Activated CD8-positive, alpha-beta T cell treated with anti-CD3 and anti-CD28 coated beads, Interleukin-2, amount 10 ng/mL, durations not matched to agents 7 days and 5 days (primary cell): ENCODE measurements around the gene PIP5KL1. TPM values are rescaled to one million over a fixed set of nuclear protein-coding genes. Genes with fewer than 3 reads are reported as not detected.
A peak's percentile ranks its signal among the peaks of the same experiment; 100 is the strongest.

Experiments used
- ATAC-seq: fragments of 150-1000 bp; cut with Tn5 transposase; one replicate; pipeline ENCODE4 v1.10.0; 2021; ENCODE audit warnings: moderate library complexity
- CTCF ChIA-PET: fragments of 350-600 bp; sonication (Branson Sonifier 250); formaldehyde crosslinking; loops from one replicate; lab custom pipeline; 2021; ENCODE audit warnings: antibody characterized with exemption; lab: Charles Lee
- POLR2A ChIA-PET: fragments of 350-600 bp; sonication (Branson Sonifier 250); formaldehyde crosslinking; loops from one replicate; lab custom pipeline; 2021; ENCODE audit warnings: antibody characterized with exemption; lab: Charles Lee
- DNase-seq: peaks from one replicate; pipeline ENCODE4 v3.0.0-alpha.2; 2020
- H3K27ac Mint-ChIP-seq: one replicate; pipeline ENCODE4 v1.8.0; 2021; ENCODE audit warnings: mild to moderate bottlenecking, mixed read lengths
- H3K27me3 Mint-ChIP-seq: one replicate; pipeline ENCODE4 v1.8.0; 2021; ENCODE audit warnings: low read depth, mixed read lengths
- H3K36me3 Mint-ChIP-seq: one replicate; pipeline ENCODE4 v1.8.0; 2021; ENCODE audit warnings: low read depth, mixed read lengths
- H3K4me1 Mint-ChIP-seq: one replicate; pipeline ENCODE4 v1.8.0; 2021; ENCODE audit warnings: low read depth, mixed read lengths
- H3K4me3 Mint-ChIP-seq: one replicate; pipeline ENCODE4 v1.8.0; 2021; ENCODE audit warnings: mild to moderate bottlenecking, mixed read lengths
- H3K9me3 Mint-ChIP-seq: one replicate; pipeline ENCODE4 v1.8.0; 2022; ENCODE audit warnings: mixed read lengths; ENCODE audit not compliant: insufficient read depth
- total RNA-seq, 2 experiments: library from RNA; stranded (reverse); gene quantifications; one replicate each; pipeline ENCODE4 v1.2.3, GENCODE V29; 2021

PIP5KL1 gene
- total RNA-seq, 2 experiments from 2014 or later: 2.6 to 2.7 TPM

- H3K9me3 Mint-ChIP-seq: no peaks in the 10 kb centered on the region
- DNase-seq (no peak), ATAC-seq (no peak)
- H3K4me1 Mint-ChIP-seq: peaks cover 47% of the 10 kb centered on the region
- H3K36me3 Mint-ChIP-seq: peaks cover 3% of the 10 kb centered on the region
- no peak overlapping the region for H3K4me3 Mint-ChIP-seq
- peaks cover 5% of the 10 kb centered on the region for H3K27me3 Mint-ChIP-seq
- POLR2A ChIA-PET: interaction anchor here (1.2 to 1.5 kb wide), 2 partner anchors 9 to 39 kb away, joined by 4 to 5 read pairs; partner anchors contain the start of gene PIP5KL1
- peak overlapping the region; percentile 52 for H3K27ac Mint-ChIP-seq
- CTCF ChIA-PET: interaction anchor here (0.6 to 5.5 kb wide), 47 partner anchors 8 to 447 kb away, joined by 3 to 38 read pairs (median 4); partner anchors contain the start of genes CDK9, ENG, PIP5KL1 and ST6GALNAC6
Measured at GRCh38 chr9:127920794-127921193, 9.8 kb downstream of the PIP5KL1 start.

GRCh38 chr9:127919253-127919815 is 11.2 kb downstream of the PIP5KL1 start:
- H3K27me3 Mint-ChIP-seq: no peaks in the 10 kb centered on the region
- DNase-seq: no peak
- peaks cover 61% of the 10 kb centered on the region for H3K4me1 Mint-ChIP-seq
- H3K9me3 Mint-ChIP-seq: no peaks in the 10 kb centered on the region
- ChIA-PET POLR2A (interaction anchor here (0.7 to 1.4 kb wide), 2 partner anchors 13 to 131 kb away, joined by 3 to 4 read pairs; no protein-coding TSS in a partner anchor), CTCF (interaction anchor here (0.6 to 5.5 kb wide), 9 partner anchors 9 to 329 kb away, joined by 3 to 38 read pairs (median 4); partner anchors contain the start of genes CDK9 and TOR2A)
- no peak overlapping the region for H3K4me3 Mint-ChIP-seq
- no peak for ATAC-seq
- no peak overlapping the region for H3K27ac Mint-ChIP-seq
- H3K36me3 Mint-ChIP-seq: peaks cover 3% of the 10 kb centered on the region

GRCh38 chr9:127918183-127919107 is 12.1 kb downstream of the PIP5KL1 start:
- H3K4me1 Mint-ChIP-seq: peaks cover 67% of the 10 kb centered on the region
- DNase-seq (no peak), ATAC-seq (no peak)
- H3K27me3 Mint-ChIP-seq: no peaks in the 10 kb centered on the region
- ChIA-PET CTCF (interaction anchor here (1.0 to 5.5 kb wide), 8 partner anchors 13 to 328 kb away, joined by 3 to 38 read pairs (median 15); partner anchors contain the start of genes CDK9 and TOR2A), POLR2A (interaction anchor here (0.7 to 6.7 kb wide), 3 partner anchors 12 to 130 kb away, joined by 3 to 81 read pairs (median 4); no protein-coding TSS in a partner anchor)
- H3K4me3 Mint-ChIP-seq: no peak overlapping the region
- peaks cover 9% of the 10 kb centered on the region for H3K36me3 Mint-ChIP-seq
- H3K9me3 Mint-ChIP-seq: no peaks in the 10 kb centered on the region
- H3K27ac Mint-ChIP-seq: no peak overlapping the region

- ATAC-seq (no peak), DNase-seq (no peak)
- Mint-ChIP-seq H3K4me3 (peak overlapping the region; percentile 22), H3K27me3 (no peaks in the 10 kb centered on the region), H3K9me3 (no peaks in the 10 kb centered on the region), H3K36me3 (peaks cover 15% of the 10 kb centered on the region), H3K4me1 (peaks cover 73% of the 10 kb centered on the region), H3K27ac (peak overlapping the region; percentile 43)
- ChIA-PET CTCF (interaction anchor here (0.7 to 5.2 kb wide), 7 partner anchors 12 to 188 kb away, joined by 3 to 34 read pairs (median 3); no protein-coding TSS in a partner anchor), POLR2A (interaction anchor here (2.3 to 6.7 kb wide), 2 partner anchors 13 to 19 kb away, joined by 12 to 81 read pairs; partner anchors contain the start of gene ST6GALNAC6)
Measured at GRCh38 chr9:127917603-127918002, 13.0 kb downstream of the PIP5KL1 start.

- DNase-seq (peak; percentile 96), ATAC-seq (peak; percentile 93)
- H3K4me3 Mint-ChIP-seq: peak within 1 kb of the TSS; percentile 89
- peak within 1 kb of the TSS; percentile 95 for H3K27ac Mint-ChIP-seq
- ChIA-PET CTCF (interaction anchor here (0.7 to 5.2 kb wide), 18 partner anchors 9 to 391 kb away, joined by 3 to 34 read pairs (median 4); partner anchors contain the start of genes CDK9, ST6GALNAC6 and TOR2A), POLR2A (interaction anchor here (0.8 to 6.7 kb wide), 11 partner anchors 12 to 466 kb away, joined by 3 to 81 read pairs (median 5); partner anchors contain the start of genes CDK9, LRSAM1, RPL12 and SH2D3C)
- H3K27me3 Mint-ChIP-seq: no peaks in the 10 kb centered on the region
- peaks cover 22% of the 10 kb centered on the region for H3K36me3 Mint-ChIP-seq
- peaks cover 75% of the 10 kb centered on the region for H3K4me1 Mint-ChIP-seq
- no peaks in the 10 kb centered on the region for H3K9me3 Mint-ChIP-seq
Measured at GRCh38 chr9:127916720-127917581, 13.6 kb downstream of the PIP5KL1 start, which contains the start of gene ST6GALNAC4. Gene ST6GALNAC4, minus strand, starts transcription at chr9:127917041. Its CDS starts 622 bp downstream, at chr9:127916419.

- ATAC-seq: peak; percentile 20
- POLR2A ChIA-PET: interaction anchor here (0.5 to 6.7 kb wide), 15 partner anchors 11 to 465 kb away, joined by 3 to 81 read pairs (median 4); partner anchors contain the start of genes CDK9, LRSAM1, RPL12 and SH2D3C
- DNase-seq: peak; percentile 80
- H3K36me3 Mint-ChIP-seq: peaks cover 29% of the 10 kb centered on the region
- peaks cover 76% of the 10 kb centered on the region for H3K4me1 Mint-ChIP-seq
- H3K27me3 Mint-ChIP-seq: no peaks in the 10 kb centered on the region
- peak overlapping the region; percentile 89 for H3K4me3 Mint-ChIP-seq
- H3K27ac Mint-ChIP-seq: peak overlapping the region; percentile 95
- H3K9me3 Mint-ChIP-seq: no peaks in the 10 kb centered on the region
- CTCF ChIA-PET: interaction anchor here (0.8 to 5.2 kb wide), 20 partner anchors 10 to 390 kb away, joined by 3 to 34 read pairs (median 4); partner anchors contain the start of genes CDK9, ST6GALNAC6 and TOR2A
Measured at GRCh38 chr9:127915801-127916719, 14.5 kb downstream of the PIP5KL1 start.

GRCh38 chr9:127915325-127915752 is 15.2 kb downstream of the PIP5KL1 start:
- Mint-ChIP-seq H3K36me3 (peaks cover 36% of the 10 kb centered on the region), H3K4me3 (peak overlapping the region; percentile 89), H3K27me3 (no peaks in the 10 kb centered on the region), H3K9me3 (no peaks in the 10 kb centered on the region), H3K27ac (peak overlapping the region; percentile 95), H3K4me1 (peaks cover 76% of the 10 kb centered on the region)
- POLR2A ChIA-PET: interaction anchor here (0.5 to 6.7 kb wide), 10 partner anchors 11 to 180 kb away, joined by 3 to 81 read pairs (median 4); partner anchors contain the start of genes CDK9, SH2D3C and TOR2A
- CTCF ChIA-PET: interaction anchor here (1.0 to 5.2 kb wide), 13 partner anchors 10 to 390 kb away, joined by 3 to 34 read pairs (median 4); partner anchors contain the start of genes ST6GALNAC6 and TOR2A
- DNase-seq (no peak), ATAC-seq (peak; percentile 0)

GRCh38 chr9:127913682-127914081 is 16.9 kb downstream of the PIP5KL1 start:
- Mint-ChIP-seq H3K27me3 (no peaks in the 10 kb centered on the region), H3K27ac (peak overlapping the region; percentile 34), H3K9me3 (no peaks in the 10 kb centered on the region), H3K4me1 (peaks cover 71% of the 10 kb centered on the region), H3K4me3 (no peak overlapping the region), H3K36me3 (peaks cover 38% of the 10 kb centered on the region)
- ChIA-PET POLR2A (interaction anchor here (6.7 kb wide), 1 partner anchor 9 kb away, joined by 81 read pairs; no protein-coding TSS in a partner anchor), CTCF (interaction anchor here (1.4 to 5.2 kb wide), 3 partner anchors 9 to 179 kb away, joined by 6 to 34 read pairs (median 24); partner anchors contain the start of gene TOR2A)
- ATAC-seq (no peak), DNase-seq (no peak)

- peaks cover 43% of the 10 kb centered on the region for H3K36me3 Mint-ChIP-seq
- ChIA-PET POLR2A (interaction anchor here (6.7 kb wide), 1 partner anchor 8 kb away, joined by 81 read pairs; no protein-coding TSS in a partner anchor), CTCF (interaction anchor here (0.9 to 1.4 kb wide), 3 partner anchors 8 to 178 kb away, joined by 3 to 6 read pairs (median 5); partner anchors contain the start of gene TOR2A)
- no peak for ATAC-seq
- no peaks in the 10 kb centered on the region for H3K9me3 Mint-ChIP-seq
- peak overlapping the region; percentile 60 for H3K27ac Mint-ChIP-seq
- no peak overlapping the region for H3K4me3 Mint-ChIP-seq
- no peak for DNase-seq
- no peaks in the 10 kb centered on the region for H3K27me3 Mint-ChIP-seq
- peaks cover 63% of the 10 kb centered on the region for H3K4me1 Mint-ChIP-seq
Measured at GRCh38 chr9:127912882-127913281, 17.7 kb downstream of the PIP5KL1 start.
